HG03045 (cell line): ENCODE results near the gene ACE2.

ENCODE experiments used
- ATAC-seq: cut with Tn5 transposase; IDR thresholded peaks from one replicate; pipeline ENCODE4 v1.9.1; 2021; ENCODE audit warnings: mild to moderate bottlenecking, moderate library complexity; ENCODE audit not compliant: unreplicated experiment

The ACE2 gene

DNA sequence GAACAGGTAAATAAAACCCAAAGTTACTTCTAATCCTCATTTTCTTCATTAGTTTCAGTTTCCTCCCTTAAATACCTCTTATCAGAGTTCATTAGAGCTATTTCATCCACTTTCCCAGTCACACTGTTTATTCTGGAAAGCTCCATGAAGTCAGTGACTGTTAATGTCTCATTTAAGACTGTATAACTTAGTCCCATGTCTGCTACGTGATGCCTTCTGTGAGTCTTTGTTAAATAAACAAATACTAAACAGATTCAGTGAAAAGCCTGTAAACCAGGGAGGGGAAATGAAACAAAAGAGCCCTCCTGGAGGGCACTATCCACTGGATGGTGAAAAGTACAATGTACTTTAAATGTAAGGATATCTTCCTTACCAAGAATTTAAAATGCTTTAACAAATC is 24.7 kb downstream of the ACE2 start:
- no peak for ATAC-seq

DNA sequence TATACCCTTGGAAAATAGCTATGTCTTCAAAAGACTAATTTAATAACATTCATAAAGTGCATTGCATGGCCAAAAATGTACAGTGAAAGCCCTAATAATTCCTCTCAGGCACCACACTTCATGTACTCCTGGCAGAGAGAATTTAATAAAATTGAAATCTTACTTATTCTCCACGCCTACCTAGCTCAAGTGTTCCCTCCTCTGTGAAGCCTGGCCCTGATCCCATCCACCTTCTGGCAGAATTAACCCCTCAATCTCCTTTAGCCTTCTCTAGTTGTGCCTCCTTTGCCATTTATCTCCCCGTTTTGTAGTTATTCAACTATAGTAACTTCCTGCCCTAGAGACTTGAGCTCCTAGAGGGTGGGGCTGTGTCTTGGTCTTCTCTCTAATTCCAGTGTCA is 26.7 kb downstream of the ACE2 start:
- no peak for ATAC-seq

DNA sequence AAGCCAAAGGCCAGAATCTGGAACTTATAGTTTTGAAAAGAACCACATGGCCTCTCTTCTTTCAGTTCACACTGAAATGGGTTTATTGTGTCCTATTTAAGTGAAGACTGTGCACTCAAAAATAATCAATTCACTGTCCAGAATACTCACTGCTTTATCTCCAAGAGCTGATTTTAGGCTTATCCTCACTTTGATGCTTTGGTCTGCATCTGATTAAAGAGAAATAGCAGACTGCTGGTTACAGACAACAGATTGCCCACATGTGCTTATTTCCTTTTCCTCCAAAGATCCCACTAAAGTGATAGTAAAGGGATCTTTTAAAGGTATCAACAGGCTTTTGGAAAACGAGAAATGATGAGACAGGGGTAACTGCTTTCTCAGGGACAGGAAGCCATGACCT is 30.6 kb downstream of the ACE2 start:
- ATAC-seq: no peak

DNA sequence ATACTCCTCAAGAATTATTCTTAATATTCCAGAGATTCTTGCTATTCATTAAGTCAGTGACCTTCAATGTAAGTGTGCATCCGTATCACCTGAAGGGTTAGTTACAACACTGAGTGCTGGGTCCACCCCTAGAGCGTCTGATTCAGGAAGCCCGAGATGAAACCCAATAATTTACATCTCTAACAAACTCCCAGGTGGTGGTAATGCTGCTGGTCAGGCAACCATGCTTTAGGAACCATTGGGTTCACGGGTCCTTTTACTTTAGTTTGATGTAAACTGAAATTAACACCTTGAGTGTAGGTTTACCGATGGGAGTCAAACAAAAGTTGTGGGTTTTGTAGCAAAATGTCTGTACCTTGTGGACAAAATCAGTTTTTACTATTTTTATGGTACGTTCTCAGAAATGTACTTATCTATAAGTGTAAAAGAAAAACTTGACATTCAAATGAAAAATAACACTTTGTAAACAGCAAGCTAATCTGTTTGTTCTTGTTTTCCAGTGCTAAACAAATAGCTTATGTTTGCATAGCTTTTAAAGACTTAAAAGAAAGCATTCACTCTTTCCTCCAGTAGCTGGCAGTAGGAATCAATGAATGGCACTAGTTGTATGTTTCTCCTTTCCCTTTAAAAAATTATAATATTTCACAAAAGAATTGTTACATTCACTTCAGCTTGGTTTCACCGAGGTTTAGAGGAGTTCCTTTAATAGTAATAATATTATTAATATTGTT is 32.7 kb downstream of the ACE2 start:
- no peak for ATAC-seq

DNA sequence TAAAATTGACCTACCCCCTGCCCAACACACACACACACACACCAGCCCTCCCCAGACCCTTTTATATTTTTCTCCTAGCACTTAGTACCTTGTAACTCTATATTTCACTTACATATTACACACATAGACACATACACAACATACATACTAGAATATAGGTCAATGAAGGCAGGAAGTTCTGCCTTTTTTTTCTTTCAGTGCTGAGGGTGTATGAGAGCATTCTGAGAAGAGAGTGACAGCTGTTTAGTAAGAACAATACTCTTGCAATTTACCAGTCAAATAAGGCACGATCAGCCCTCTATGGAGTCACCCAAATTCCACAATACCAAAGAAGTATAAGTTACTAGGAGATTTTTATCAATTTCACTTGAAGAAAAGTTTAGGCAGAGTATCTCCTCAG is 33.5 kb downstream of the ACE2 start:
- no peak for ATAC-seq

DNA sequence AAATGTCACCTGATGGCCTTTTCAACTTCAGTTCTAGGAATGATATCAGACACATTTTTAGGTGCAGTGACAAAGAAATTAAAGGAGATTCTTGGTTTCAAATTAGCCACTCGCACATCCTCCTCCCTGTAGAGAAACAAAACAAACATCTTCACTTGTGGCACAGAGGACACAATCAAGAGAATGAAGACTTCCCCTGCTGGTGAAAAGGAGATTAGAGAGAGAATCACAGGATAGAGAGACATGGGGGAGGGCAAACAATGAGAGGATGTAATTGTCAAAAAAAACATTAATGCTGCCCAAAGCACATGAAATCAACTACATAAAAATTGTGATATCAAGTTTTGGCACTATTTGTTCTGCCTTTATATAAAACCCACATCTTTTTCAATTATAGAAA is 34.5 kb downstream of the ACE2 start:
- ATAC-seq: no peak

DNA sequence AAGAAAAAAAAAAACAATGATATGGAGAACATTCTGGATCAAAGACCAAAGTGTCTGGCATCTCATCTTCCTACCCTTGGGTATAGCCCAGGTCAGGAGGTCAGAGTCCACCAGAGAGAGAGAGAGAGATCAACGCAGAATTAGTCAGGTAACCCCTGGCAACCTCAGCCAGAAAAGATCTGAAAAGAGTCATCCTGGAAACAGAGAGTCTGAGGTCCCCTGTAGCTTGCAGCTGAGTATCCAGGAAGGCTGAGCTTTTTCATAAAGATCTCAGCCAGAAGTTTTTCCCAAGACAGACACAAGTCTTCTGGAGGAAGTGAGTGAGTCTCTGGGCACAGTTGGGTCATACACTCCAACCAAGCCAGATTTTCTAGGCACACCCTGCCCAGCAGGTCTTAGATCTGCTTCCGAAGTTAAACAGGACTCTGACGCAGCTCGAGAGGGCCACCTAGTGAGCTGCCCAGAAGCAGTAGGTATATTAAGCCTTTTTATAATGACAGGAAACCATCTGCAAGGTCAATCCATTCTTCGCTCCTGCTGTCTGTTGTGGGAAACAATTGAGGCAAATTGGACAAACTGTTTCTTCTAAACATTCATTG is 35.7 kb downstream of the ACE2 start:
- no peak for ATAC-seq

DNA sequence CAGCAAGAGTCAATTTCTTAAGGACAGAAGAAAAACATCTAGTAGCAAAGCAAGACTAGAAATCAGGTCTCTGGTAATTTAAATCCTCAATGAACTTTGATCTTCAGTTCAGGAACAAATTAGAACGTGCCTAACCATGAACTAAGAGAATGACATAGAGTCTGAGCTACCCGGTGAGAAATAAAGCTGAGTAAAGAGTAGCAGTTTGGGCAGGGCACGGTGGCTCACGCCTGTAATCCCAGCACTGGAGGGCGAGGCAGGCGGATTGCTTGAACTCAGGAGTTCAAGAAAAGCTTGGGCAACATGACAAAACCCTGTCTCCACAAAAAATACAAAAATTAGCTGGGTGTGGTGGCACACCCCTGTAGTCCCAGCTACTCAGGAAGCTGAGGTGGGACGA is 37.7 kb downstream of the ACE2 start:
- ATAC-seq: no peak

DNA sequence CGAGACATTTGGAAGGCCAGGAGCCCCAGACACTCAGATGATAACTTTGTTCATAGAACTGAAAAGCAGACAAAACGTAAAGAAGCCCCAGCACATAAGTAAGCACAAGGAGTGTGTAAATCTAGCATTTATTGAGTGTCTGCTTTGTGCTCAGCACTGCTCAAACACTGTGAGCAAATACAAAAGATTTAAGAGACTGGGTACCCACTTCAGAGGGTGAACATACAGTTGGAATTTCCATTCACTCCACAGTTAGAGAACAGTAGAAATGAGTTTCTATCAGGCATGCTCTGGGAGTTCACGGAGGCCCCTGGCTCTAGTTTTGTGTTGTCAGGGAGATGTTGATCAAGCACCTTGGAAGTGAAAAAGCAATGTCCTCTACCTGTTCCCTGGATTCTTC is 39.8 kb downstream of the ACE2 start:
- ATAC-seq: no peak

DNA sequence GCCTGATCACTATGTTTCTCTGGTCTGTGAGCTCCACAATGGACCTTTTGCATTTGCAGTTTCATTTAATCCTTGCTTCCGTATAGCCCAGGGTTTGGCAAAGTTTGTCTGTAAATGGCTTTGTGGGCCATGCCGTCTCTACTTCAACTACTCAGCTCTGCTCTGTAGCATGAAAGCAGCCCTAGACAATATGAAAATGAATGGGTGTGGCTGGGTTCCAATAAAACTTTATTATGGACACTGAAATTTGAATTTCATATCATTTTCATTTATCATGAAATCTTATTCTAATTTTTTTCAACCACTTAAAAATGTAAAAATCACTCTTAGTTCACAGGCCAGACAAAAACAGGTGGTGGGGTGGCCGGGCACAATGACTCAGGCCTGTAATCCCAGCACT is 41.5 kb downstream of the ACE2 start:
- no peak for ATAC-seq

DNA sequence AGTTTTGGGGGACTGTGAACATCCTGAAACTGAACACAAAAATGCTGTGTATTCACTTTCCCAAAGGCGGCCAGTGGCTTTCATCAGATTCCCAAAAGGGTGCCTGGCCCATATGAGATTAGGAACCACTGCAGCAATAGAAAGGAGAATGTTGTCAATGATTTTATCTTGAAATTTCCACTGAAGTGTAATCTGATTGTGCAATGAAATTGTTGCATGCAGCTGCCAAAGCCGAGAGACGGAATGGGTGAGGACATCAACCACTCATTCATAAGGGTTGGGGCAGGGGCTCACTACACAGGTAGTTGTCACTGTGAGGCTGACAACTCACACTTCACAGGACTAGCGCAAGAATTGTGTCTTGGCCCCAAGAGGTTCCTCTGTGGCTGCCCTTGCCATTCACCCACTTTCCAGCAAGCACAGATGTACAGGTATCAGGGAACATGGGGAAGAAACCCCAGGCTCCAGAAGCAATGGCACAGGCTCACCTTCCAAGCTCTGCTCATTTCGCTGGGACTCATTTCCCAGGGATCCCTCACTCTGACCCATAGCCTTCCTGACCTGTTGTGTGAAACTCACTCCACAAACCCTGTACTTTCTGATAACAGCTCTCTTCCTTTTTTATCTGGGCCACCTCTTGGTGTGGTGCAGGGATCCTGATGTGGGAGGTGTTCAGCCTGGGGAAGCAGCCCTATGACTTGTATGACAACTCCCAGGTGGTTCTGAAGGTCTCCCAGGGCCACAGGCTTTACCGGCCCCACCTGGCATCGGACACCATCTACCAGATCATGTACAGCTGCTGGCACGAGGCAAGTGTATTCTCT is 51.4 kb downstream of the ACE2 start:
- no peak for ATAC-seq

DNA sequence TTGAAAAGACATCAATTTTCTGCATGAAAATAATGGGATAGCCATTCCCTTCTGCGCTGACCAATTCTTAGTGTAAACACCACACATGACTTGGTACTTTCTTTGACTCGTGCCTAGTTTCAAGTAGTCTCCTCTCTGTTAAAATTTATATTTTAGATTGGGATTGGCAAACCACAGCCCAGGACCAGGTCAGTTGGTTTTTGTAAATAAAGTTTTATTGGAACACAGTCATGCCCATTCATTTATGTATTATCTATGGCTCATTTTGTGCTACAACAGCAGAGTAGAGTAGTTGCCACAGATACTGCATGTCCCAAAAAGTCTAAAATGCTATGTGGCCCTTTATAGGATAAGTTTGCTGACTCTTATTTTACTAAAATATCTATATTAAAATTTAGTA is 53.4 kb downstream of the ACE2 start:
- no peak for ATAC-seq

DNA sequence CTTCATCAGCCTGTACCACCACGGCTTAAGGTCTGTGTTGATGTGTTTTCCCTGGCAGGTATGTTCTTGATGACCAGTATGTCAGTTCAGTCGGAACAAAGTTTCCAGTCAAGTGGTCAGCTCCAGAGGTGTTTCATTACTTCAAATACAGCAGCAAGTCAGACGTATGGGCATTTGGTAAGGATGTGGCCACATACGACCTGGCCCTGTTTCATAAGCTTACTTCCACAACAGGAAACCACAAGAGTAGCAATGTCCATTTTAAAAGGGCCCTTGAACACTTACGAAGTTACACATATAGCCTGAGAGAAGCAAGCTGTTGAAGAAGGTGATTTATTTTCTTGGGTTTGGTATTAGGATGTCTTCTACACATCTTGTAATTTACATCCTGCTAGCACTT is 54.0 kb downstream of the ACE2 start:
- no peak for ATAC-seq

DNA sequence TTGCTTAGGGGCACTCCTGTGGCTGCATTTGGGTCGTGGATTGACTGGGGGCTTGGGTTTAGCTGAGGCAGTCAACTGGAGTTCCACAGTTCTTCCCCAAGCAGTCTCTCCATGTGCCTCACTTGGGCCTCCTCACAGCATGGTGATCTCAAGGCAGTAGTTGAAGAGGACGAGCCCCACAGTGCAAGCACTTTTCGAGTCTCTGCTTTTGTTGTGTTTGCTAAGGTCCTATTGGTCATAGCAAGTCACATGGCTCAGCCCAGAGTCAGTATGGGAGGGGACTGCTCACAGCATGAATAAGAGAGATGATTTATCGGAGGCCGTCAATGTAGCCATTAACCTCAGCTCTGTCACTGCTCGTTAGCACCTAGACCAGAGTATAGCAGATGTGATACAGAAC is 70.4 kb downstream of the ACE2 start:
- ATAC-seq: no peak

DNA sequence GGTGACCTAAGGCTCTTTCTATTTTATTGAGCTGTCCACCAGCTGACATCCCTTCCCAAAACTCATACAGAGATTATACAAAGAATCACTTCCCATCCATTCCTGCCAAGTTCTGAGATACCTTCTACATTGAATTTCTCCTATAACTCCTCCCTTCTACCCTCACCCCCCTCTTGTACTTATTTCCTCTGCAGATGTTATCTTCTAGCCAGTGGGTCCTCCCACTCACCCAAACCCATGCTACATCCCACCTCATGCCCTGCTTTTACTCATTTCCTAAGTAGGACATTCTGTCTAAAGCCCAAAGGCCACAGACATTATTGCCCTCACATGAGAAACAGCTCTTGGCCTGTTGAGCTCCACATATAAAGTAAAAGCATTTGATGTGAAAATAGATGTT is 71.6 kb downstream of the ACE2 start:
- ATAC-seq: no peak

DNA sequence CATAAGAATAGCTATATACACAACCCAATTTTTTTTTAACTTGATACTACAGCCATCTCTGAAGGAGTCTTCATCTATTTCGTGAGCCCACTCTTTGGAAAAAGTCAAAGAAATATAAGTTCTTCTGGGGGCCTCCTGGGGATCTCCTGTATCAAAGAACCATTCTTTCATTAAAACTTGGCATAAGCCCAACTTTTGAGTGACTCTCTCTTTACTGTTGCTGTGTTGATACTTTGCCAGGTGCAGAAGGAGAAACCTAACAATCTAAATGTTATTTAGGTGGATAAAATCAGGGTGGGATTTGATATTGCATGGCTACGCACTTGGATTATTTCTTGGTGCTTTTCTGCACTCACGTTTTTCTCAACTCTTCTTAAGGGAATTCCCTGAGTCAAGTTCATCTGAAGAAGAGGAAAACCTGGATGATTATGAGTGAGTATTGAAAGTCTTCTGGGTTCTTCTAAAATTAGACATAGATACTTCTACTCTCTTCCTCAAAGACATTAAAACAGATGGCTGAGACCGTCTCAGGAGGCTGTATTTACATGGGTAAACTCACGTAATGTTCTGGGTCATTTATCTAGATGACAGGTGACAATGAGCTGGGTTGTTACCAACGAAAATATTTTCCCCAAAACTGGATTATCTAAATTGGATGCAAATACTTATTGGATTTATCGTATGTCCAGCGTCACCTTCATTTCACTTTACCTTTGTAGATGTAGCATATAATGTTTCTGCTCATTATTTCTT is 74.9 kb downstream of the ACE2 start:
- no peak for ATAC-seq

DNA sequence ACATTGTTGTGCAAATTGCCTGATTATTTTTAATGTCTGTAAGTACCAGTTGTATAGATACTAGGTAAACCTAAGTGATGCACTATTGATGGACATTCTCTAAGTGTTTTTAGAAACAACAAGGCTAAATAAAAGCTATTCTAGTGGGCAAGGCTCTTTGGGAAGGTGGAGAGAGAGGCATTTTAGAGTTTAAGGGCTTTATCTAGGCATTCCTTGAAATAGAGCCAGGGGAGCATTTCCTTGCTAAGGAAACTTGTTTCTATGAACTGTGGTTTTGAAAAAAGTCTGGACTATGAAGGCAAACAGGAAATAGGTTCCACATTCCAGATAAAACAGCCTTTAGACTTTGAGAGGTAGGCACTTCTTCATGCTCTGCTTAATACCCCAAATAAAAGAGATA is 76.3 kb downstream of the ACE2 start:
- no peak for ATAC-seq

DNA sequence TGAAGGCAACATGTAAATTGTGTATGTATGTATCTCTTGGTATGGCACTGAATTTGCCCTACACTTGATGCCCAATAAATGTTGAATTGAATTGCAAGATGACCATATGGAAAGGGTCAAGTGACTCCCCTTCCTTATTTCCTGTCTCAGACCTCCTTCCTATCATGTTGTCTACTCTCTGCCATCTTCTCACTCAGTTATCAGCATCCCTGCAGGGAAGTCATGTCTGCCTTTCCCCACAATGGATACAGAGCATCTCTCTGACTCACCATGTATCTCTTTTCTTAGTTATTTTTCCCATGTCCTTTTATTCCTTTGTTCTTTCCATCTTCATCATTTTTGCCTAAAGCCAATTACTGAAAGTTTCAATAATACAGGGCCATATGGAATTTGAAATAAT is 77.7 kb downstream of the ACE2 start:
- ATAC-seq: no peak

DNA sequence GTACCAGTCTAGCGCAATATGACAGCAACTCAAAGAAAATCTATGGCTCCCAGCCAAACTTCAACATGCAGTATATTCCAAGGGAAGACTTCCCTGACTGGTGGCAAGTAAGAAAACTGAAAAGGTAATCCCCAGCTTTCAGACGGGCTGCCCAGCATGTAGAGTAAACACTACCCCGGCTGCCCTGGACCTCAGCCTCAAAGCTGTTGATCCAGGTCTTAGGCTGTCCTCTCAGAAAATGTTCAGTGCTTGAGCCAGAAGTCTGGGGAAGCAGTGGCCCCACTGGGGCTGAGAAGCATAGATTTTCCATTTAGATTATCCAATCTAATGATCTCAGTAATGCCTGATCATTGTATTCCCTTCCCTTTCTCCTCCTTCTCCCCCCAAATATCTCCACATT is 78.3 kb downstream of the ACE2 start:
- ATAC-seq: no peak

DNA sequence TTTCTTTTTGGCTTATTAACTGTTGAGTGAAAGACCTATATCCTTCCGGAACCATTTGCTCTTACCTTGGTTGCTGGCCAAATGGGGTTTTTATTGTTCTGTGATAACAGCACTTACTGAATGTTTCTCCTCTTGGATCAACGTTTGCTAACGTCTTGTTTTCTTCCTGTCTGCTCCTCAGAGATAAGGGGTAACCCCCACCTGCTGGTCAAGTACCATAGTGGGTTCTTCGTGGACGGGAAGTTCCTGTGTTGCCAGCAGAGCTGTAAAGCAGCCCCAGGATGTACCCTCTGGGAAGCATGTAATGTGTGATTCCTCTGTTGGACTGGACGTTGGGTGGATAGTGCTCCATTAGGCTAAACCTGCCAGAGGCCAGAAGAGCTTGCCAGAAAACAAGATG is 84.8 kb downstream of the ACE2 start:
- no peak for ATAC-seq

DNA sequence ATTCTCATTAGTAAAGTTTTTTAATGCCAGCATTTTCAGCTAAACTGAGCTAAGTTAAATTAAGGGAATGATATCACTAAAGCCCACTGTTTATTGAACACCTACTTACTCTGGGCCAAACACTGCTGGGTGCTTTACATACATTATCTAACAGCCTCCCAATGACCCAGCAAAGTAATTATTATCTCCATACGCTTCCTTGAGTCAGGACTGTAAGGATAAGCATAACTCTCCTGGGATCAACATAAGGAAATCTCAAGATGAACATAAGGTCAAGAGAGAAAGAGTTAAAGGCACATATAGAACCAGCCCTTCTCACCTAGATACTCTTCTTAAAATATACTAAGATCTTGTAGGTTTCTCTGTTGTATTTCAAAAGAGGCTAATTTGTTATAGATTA is 86.5 kb downstream of the ACE2 start:
- no peak for ATAC-seq
